LNCaP clone FGC (cell line): ENCODE results near the gene MED15.
A peak's percentile ranks its signal among the peaks of the same experiment; 100 is the strongest.

Experiments used
- DNase-seq: peaks from one replicate; pipeline ENCODE4 v3.0.0-alpha.2; 2011; ENCODE audit warnings: low read depth
- H3K4me3 ChIP-seq: 2 replicates; pipeline ENCODE4 v1.5.1; 2011; ENCODE audit warnings: mild to moderate bottlenecking, low read depth, low read length, control low read depth
- CTCF ChIP-seq: IDR thresholded peaks from 2 replicates; pipeline ENCODE4 v1.5.1; 2012; ENCODE audit warnings: mild to moderate bottlenecking; ENCODE audit not compliant: control insufficient read depth, insufficient read depth; ENCODE audit errors: extremely low read depth

MED15 gene

GRCh38 chr22:20568502-20569058 lies 61.2 kb downstream of the MED15 start:
- TF ChIP-seq CTCF = no peak
- no peak overlapping the region for H3K4me3 ChIP-seq

GRCh38 chr22:20569059-20570058 lies 61.9 kb downstream of the MED15 start:
- H3K4me3 ChIP-seq = no peak overlapping the region
- no peak for TF ChIP-seq CTCF
- no peak for DNase-seq

More at GRCh38 chr22:20568502-20569058, 61.2 kb downstream of the MED15 start:
- no peak for DNase-seq

- no peak overlapping the region for H3K4me3 ChIP-seq
- no peak for TF ChIP-seq CTCF
- DNase-seq = no peak
These were observed 63.7 kb downstream of the MED15 start for GRCh38 chr22:20571078-20571503.

- no peak overlapping the region for H3K4me3 ChIP-seq
- no peak for DNase-seq
- TF ChIP-seq CTCF = peak; percentile 64
These were observed 64.2 kb downstream of the MED15 start for GRCh38 chr22:20571531-20572007.

- no peak for DNase-seq
- no peak overlapping the region for H3K4me3 ChIP-seq
- TF ChIP-seq CTCF = no peak
These were observed 64.9 kb downstream of the MED15 start for GRCh38 chr22:20572132-20572802.

- DNase-seq = no peak
- H3K4me3 ChIP-seq = no peak overlapping the region
- no peak for TF ChIP-seq CTCF
These were observed 65.9 kb downstream of the MED15 start for GRCh38 chr22:20573176-20573832.
